ENCODE results near the gene MYH9.

Gene MYH9

DNA sequence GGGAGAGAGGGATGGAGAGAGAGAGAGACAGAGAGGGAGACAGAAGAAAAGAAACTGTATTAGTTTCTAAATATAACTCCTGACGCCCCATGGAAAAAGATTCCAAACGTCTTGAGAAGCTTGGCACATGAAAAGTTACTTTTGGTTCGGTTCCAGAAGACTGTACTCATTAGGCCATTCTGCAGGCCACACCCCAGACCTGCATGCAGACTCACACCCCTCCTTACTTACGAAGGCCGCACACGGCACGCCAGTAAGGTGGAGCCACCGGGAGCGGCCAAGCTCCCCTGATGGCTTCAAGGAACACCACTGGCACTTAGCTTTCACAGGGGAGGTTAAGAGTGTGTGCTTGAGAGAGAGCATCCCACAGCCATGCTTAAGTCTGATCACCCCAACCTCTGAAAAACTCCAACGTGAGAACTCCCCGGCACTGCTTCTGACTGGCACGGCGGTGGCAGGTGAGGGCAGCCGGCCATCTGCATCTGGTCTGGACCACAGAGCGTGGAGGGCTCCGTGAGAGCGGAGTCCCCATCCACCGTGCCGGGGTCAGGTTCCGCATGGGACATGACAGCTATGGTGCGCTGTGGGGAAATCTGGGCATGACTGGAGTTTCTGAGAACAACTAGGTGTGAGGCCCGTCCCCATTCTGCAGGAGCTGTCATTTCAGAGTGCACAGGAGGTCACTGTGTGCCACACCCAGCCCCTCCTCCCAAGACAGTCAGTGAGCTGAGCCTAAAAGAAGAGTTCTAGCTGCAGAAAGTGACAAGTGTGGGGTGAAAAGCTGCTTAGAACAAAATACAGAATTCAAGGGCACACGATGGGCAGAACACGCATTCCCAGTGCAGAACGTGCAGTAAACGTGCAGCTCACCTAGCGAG lies 62.4 kb downstream of the MYH9 start:
- TF ChIP-seq CTCF (IDR thresholded peaks at IDR 0.05; ENCODE audit: borderline replicate concordance, control extremely low read depth, extremely low read depth, insufficient read depth, missing control alignments): no peak
- in situ Hi-C loops (cut with MboI; ENCODE audit: low sequenced_read_pairs, unreplicated experiment): no loop called here
- DNase-seq (ENCODE audit: low spot score): no peak

DNA sequence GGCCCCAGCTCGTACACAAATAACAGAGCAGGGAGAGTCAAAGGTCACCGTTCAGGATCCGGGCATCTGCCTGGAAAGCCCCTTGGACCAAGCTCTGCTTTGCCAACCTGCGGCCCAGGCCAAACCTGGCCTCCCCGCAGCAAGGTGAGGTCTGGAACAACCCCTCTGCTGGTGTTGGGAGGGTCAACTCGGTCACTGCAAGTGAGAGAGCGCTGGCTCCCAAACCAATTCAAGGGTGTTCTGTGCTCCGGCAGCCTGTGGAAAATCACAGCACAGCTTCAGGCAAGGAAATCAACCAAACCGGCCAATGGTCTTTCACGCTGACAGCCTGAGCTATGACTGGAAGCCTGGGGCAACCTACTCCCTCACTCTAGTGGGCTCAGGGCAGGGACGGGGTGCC lies 63.4 kb downstream of the MYH9 start:
- in situ Hi-C loops (cut with MboI; ENCODE audit: low sequenced_read_pairs, unreplicated experiment): no loop called here
- DNase-seq (ENCODE audit: low spot score): no peak
- no peak for TF ChIP-seq CTCF (IDR thresholded peaks at IDR 0.05; ENCODE audit: borderline replicate concordance, control extremely low read depth, extremely low read depth, insufficient read depth, missing control alignments)

DNA sequence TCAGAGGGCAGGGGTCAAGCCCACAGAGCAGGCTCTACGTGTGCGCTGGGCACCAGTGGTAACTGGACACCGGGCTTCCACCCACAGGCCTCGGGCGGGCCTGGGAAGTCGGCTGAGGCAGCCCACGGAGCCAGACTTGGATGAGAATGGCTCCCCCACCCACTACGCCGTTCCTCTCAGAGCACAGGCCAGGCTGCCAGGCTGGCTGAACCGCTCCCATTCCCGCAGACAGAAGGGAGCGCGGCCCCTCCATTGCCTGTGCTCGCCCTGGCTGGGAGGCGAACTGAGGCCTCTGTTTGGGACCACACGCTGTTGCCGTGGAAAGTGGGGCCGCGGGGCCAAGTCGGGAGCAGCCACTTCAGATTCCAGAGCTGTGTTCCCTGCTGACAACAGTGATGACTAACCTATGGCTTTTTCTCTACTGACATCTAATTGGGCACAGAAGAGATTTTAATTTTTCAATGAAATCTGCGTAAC lies 63.9 kb downstream of the MYH9 start:
- in situ Hi-C loops (cut with MboI; ENCODE audit: low sequenced_read_pairs, unreplicated experiment): no loop called here
- no peak for TF ChIP-seq CTCF (IDR thresholded peaks at IDR 0.05; ENCODE audit: borderline replicate concordance, control extremely low read depth, extremely low read depth, insufficient read depth, missing control alignments)
- DNase-seq (ENCODE audit: low spot score): no peak

DNA sequence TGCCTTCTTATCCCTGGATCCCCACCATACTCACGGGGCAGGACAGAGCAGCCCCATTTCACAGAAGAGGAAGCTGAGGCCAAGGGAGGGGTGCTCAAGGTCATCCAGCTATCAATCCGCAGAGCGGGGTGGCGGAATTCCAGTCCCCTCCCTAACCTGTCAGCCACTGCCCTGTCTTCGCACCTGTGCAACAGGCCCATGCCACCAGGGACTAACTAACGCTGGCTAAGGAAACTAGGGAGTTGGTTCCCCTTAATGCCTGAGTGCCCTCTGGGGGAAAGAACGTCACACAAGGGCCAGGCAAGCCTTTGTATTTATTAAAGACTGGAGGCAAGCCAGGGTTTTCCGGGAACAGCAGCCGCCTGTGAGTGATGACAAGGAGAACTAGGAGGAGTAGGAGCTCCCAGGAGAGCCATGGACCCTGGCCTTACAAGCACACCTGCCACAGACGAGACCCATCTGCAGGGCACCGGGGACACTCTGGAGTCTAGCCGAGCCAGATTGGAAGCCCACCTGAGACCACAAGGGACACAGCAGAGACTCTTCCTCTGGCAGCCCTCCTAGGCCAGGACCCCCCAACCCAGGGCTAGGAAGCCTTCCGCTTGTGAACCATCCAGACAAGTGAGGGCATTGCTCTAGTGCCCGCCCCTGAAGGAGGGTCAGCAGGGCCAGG lies 64.4 kb downstream of the MYH9 start:
- no peak for DNase-seq (ENCODE audit: low spot score)
- no peak for TF ChIP-seq CTCF (IDR thresholded peaks at IDR 0.05; ENCODE audit: borderline replicate concordance, control extremely low read depth, extremely low read depth, insufficient read depth, missing control alignments)
- in situ Hi-C loops (cut with MboI; ENCODE audit: low sequenced_read_pairs, unreplicated experiment): no loop called here

- DNase-seq (ENCODE audit: low spot score): no peak
- in situ Hi-C loops (cut with MboI; ENCODE audit: low sequenced_read_pairs, unreplicated experiment): no loop called here
- TF ChIP-seq CTCF (IDR thresholded peaks at IDR 0.05; ENCODE audit: borderline replicate concordance, control extremely low read depth, extremely low read depth, insufficient read depth, missing control alignments): no peak
Measured at GRCh38 chr22:36322602-36322915, 65.2 kb downstream of the MYH9 start.

DNA sequence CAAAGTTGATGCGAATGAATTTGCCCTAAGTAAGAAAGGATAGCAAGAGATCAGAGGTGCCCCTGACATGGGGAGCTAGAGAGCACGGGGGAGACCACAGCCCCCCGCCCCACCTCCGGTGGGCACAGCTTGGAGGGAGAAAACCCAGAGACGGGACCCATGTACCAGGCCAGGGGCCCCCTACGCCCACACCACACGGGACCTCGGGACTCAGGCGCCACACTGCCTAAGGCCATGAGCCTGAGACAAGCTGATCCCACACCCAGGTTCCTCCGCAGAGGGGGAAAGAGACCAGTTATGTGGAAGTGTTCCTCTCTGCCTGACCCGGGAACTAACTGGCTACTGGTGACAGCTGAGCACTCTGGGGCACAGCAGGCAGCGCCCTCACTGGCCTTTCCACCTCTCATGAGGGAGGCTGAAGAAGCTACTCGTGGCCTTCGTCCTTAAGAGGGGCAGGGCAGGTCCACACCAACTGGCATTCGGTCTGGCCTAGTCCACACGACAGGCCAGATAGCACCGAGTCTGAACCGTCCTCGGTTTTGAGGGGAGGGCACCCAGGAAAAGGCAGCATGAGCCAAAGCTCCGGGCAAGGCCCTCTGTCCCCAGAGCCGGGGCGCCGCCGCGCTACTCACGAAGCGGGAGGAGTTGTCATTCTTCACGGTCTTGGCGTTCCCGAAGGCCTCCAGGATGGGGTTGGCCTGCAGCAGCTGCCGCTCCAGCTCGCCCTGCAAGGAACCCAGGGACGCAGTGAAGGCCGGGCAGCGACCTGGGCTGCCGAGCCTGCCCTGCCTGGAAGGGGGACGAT lies 65.8 kb downstream of the MYH9 start:
- in situ Hi-C loops (cut with MboI; ENCODE audit: low sequenced_read_pairs, unreplicated experiment): no loop called here
- DNase-seq (ENCODE audit: low spot score): no peak
- TF ChIP-seq CTCF (IDR thresholded peaks at IDR 0.05; ENCODE audit: borderline replicate concordance, control extremely low read depth, extremely low read depth, insufficient read depth, missing control alignments): no peak
